GM19468 (cell line): ENCODE data around the gene NME3.
"Not testable (repeated sequence)": the region's sequence is repeated elsewhere in the genome, so short reads cannot be mapped to it uniquely, and the experiment has no call there.

Experiments
- ATAC-seq: cut with Tn5 transposase; IDR thresholded peaks from one replicate; pipeline ENCODE4 v1.9.1; 2021; ENCODE audit warnings: mild to moderate bottlenecking, moderate library complexity, moderate number of reproducible peaks; ENCODE audit not compliant: unreplicated experiment; ENCODE audit errors: extremely low read depth

NME3 gene

GRCh38 chr16:1757714-1758461, 13.5 kb downstream of the NME3 start:
- ATAC-seq = no peak

DNA sequence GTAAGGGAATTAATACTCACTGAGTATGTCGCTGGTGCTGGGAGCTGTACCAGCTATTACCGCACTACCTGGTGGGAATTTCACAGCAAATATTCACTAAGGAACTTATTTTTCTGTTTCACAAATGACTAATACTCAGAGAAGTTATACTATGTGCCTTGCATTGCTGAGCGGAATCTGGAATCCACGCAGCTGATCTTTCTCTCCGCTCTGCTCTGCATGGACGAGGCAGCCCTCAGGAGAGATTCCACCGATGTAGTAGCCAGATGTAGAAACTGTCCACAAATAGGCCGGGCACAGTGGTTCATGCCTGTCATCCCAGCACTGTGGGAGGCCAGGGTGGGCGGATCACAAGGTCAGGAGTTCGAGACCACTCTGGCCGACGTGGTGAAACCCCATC, 17.1 kb downstream of the NME3 start:
- ATAC-seq = no peak

DNA sequence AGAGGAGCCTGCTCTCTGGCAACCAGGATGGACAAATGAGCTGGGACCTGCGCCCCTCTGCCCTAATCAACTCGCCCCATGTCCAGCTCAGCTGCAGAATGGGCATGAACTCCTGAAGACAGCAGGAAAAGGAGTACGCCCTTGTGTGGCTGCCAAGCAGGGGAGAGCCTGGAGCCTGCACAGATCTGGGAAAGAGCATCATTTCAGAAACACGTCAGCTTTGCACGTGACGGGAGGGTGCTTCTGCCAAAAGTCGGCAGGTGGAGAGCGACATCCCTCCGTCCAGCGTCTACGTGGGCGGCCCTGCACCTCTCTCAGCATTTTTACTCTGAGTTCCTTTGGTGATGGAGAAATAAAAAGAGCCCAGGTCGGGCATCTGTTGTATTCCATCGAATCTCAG, 18.5 kb downstream of the NME3 start:
- no peak for ATAC-seq

- no peak for ATAC-seq
Measured at GRCh38 chr16:1751946-1752345, 19.4 kb downstream of the NME3 start.

- no peak for ATAC-seq
Measured at GRCh38 chr16:1749152-1750117, 21.9 kb downstream of the NME3 start.

DNA sequence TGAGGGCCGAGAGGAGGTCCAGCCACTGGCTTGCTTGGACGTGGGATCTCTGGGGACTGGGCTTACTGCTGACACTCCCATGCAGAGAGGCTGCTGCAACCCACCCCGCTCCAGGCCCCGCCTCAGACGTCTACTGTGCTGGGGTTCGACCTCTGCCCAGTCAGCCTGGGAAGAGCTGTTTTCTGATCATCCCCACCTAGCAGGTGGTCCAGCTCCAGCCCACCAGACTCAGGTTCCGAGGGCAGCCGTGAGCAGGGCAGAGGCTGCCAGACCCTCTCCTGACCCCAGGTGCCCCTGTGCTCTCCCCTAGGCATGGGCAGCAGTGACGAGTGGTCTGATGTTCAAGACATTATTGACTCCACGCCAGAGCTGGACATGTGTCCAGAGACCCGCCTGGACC, 23.4 kb downstream of the NME3 start:
- no peak for ATAC-seq

DNA sequence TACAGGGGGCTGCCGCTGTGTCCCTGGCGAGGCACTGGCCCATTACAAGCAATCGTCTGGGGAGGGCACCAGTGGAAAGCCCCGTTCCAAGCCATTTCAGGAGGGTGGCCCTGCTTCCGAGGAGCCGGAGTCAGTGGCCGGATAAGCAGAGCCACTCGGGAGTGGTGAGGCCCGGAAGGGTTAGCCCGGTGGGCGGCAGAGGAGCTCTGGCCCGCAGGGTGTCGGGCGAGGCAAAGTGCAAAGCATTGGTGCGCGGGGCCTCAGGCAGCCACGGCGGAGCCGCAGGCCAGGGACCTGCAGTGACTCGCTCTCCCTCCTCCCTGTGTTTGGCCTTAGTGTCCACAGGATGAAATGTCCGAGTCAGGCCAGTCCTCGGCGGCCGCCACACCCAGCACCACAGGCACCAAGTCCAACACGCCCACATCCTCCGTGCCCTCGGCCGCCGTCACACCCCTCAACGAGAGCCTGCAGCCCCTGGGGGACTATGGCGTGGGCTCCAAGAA, 24.6 kb downstream of the NME3 start:
- ATAC-seq = no peak

DNA sequence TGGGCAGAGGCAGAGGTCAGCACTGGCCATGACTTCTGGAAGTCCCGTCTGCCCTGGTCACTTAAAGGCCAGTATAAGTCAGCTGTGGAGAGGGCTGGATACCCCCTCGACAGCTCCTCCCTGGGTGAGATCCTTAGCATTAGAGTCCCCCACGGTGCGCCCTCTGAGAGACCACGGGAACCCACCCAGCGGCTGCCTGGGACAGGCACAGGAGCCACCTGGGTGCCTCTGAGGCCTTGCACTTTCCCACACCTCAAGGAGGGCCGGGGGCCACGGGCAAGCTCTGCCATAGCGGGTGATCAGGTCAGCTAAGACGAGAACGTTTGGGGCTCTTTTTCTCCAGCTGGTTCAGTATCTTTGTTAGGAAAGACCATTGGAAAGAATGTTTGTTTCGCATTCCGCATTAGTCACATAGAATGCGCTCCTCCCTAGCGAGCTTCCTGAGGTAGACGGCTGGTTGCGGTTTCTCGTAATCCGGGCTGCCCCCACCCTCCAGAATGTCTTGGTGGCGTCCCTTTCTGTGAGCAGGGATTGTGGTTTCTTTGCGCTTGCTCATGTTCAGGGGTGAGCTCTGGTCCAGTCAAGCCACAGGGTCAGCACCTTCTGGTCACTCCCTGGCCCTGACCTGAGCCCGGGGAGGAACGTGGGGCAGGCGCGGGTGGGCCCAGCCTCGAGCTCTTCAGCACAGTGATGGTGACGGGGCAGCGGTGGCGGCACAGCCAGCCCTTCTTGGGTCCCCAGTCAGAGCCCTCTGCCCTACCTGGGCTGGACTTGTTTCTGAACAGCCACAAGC, 25.2 kb downstream of the NME3 start:
- ATAC-seq = no peak

DNA sequence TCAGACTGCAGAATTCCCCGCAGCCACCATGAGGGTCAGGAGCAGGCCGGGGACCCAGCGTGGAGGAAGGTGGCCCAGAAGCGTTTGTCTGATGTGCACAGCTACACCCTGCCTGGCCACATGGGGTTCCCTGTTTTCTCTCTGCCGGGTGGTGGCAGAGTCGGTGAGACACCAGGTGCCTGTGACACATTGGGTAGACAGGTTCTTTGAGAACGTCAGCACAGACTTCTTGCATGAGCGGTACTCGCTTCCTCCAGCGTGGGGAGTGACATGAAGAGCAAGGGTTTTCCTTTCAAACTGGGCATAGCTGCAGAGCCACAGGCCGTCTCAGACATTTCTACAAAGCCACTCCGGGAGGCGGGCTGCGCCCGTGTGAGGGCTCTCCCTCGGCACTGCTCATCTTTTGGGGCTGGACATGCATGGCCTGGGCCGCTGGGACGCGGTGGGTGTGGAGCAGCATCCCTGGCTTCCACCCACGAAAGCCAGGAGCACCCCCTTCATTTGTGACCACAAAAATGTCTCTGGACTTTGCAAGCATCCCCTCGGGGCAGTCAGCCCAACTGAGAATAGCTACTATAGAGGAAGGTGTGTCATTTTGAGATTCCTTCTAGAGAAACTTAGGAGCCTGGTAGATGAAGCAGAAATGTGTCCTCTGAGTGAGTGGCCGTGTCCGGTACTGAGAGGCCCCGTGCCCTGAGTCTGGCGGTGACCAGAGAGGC, 26.0 kb downstream of the NME3 start:
- no peak for ATAC-seq

DNA sequence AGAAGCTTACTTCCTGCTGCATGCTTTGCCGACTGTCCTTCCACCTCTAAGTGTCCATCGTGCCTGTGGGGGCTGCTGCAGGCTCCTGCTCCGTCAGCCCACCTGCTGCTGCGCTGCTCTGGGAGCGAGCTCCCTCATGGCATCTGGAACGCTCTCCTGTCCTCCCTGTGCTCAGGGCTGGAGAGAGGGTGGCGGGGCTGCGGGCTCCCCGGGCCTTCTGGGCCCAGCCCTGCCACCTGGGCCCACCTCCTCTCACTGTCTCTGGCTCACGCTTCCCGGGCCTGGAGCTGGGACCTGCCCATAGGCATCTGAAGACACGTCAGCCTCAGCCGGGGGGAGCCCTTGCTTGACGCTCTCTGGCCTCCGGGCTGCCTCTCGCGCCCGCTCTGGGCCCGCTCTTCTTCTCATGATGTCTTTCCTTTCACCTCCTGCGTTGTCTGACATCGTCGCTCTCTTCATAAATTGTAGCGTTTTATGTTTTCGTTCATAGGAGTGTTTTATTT, 27.0 kb downstream of the NME3 start:
- ATAC-seq = no peak

DNA sequence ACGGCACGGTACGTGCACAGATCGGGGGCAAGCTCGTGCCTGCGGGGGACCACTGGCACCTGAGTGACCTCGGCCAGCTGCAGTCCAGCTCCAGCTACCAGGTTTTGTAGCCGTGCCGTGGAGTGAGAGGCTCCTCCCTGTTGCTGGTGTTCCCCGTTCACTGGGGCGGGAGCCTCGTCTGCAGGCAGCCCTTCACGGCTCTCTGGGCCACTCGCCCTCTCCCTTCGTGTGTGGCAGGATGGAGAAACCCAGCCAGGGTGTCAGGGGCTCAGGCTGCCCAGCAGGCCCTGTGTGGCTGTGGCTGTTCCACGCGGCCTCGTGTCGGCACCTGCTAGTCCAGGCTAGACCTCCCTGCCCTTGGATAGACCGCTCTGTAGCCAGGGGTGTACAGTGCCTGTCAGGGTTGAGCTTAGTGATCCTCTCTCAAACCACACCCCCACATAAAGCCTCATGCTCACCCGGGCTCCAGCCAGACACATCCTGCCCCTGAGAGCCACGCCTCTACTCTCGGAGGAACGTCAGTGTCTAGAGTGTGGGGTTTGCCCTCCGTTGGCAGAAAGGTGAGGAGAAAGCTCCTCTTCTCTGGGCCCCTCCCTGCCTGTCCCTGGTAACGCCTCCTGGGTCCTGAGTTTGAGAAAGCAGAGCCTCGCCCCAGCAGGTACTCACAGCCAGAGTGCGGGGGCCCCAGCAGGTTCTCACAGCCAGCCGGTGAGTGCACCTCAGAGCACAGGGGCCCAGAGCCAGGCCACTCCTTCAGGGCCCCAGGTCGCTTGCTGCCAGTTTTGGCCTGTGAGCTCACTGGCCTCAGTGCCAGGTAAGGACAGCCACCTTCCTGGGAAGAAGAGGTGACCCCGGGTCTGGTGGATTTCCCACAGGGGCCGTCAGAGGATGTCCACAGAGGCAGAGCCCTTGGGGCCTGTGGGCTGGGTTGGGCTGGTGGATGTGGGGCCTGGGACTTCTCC, 27.7 kb downstream of the NME3 start:
- no peak for ATAC-seq

DNA sequence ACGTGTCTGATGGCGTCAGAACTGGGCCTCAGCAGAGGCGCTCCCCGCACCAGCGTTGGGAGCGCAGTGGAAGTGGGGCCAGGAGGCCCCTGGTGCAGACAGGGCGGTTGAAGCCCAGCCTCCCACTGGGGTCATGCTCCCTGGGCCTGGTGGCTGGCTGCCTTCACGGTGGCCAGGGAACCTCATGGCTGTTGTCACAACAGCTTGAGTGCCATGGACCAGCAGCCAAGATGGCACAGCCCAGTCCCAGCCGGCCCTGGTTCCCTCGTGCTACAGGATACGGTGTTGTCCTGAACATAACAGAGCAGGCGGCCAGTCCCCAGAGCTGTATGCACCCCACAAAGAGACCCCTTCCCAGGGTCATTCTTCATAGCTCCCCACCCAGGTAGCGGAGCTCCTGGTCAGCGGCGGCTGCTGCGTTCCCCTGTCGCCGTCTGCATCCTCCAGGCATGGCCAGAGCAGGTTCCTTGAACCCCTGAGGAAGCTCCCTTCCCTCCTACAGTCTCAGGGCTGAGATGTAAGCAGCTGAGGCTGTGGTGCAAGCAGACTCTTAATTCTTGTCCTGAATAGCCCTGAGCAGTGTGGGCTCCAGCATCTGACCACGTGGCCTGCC, 29.7 kb downstream of the NME3 start:
- no peak for ATAC-seq

GRCh38 chr16:1740781-1741490, 30.4 kb downstream of the NME3 start:
- ATAC-seq = no peak

DNA sequence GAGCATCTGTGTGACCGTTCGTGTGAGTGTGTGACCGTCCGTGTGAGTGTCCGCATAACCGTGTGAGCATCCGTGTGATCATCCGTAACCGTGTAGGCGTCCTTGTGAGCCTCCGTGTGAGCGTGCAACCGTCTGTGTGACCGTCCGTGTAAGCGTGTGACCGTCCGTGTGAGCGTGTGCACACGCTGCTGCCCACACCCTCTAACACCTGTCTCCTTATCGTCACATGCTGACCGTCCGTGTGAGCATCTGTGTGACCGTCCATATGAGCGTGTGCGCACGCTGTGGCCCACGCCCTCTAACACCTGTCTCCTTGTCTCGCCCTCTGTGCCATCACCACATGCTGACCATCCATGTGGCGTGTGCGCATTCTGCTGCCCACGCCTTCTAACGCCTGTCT, 31.1 kb downstream of the NME3 start:
- no peak for ATAC-seq

DNA sequence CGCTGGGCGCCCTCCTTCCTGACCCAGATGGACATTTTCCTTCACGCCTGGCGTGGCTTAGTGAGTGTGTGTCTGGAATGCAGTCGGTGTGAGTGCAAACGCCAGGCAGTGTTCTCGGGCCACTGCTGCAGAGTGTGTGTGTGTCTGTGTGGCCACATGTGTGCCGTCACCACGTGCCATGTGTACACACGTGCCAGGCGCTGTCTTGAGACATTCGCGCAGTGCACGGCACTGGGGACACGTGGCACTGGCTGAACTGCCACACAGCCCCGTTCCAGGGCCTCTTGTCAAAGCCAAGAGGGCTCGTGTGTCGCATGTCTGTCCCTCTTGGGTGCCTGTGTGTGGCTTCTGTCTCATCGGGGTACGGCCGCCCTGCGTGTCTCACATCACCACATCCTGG, 36.5 kb downstream of the NME3 start:
- no peak for ATAC-seq

DNA sequence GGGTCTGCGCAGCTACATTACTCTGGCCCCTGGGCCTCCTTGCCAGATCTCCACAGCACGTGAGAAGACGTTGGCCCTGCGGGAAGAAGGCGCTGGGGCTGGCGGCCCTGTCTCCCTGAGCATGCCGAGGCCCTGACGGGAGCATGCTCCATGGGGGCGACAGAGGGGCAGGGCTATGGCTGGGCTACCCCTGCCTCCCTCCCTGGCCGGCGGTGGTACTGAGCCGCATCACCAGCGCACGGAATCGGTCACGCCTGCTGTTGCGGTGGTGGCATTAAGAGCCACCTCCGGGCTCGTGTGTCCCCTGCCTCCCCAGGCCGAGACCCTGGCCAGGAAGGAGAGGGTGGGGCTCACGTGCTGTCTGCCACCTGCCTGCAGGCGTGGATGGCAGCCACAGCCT, 37.2 kb downstream of the NME3 start:
- no peak for ATAC-seq

- ATAC-seq = not testable (repeated sequence)
Measured at GRCh38 chr16:1732551-1732987, 38.8 kb downstream of the NME3 start.
